ENCODE results near the gene FAM98C.

The FAM98C gene

GRCh38 chr19:38385804-38386257 lies 17.1 kb upstream of the FAM98C start:
- no peak for TF ChIP-seq CTCF (IDR thresholded peaks at IDR 0.05; ENCODE audit: low read length, missing control alignments)
- no peak overlapping the region for H3K4me3 ChIP-seq (replicated peaks; ENCODE audit: low read depth, low read length)
- DNase-seq (ENCODE audit: low read depth) = no peak

- H3K4me3 ChIP-seq (replicated peaks; ENCODE audit: low read depth, low read length) = no peak overlapping the region
- TF ChIP-seq CTCF (IDR thresholded peaks at IDR 0.05; ENCODE audit: low read length, missing control alignments) = no peak
- DNase-seq (ENCODE audit: low read depth) = no peak
Measured at GRCh38 chr19:38386300-38386970, 16.5 kb upstream of the FAM98C start.

GRCh38 chr19:38386971-38387549 lies 15.8 kb upstream of the FAM98C start:
- peak overlapping the region; percentile 90 for H3K4me3 ChIP-seq (replicated peaks; ENCODE audit: low read depth, low read length)
- no peak for DNase-seq (ENCODE audit: low read depth)
- no peak for TF ChIP-seq CTCF (IDR thresholded peaks at IDR 0.05; ENCODE audit: low read length, missing control alignments)

- peak; percentile 97 for DNase-seq (ENCODE audit: low read depth)
- peak within 1 kb of the TSS; percentile 90 for H3K4me3 ChIP-seq (replicated peaks; ENCODE audit: low read depth, low read length)
- no peak for TF ChIP-seq CTCF (IDR thresholded peaks at IDR 0.05; ENCODE audit: low read length, missing control alignments)
Measured at GRCh38 chr19:38387550-38388348, 15.1 kb upstream of the FAM98C start, which contains the start of gene GGN. TSS of gene GGN (minus strand) at chr19:38388034. CDS start at chr19:38387261, 773 bp downstream.

GRCh38 chr19:38388349-38389100 lies 14.4 kb upstream of the FAM98C start, which contains the start of gene SPRED3:
TSS of gene SPRED3 (plus strand) at chr19:38388697. CDS start at chr19:38390303, 1,606 bp downstream.
- peak within 1 kb of the TSS; percentile 90 for H3K4me3 ChIP-seq (replicated peaks; ENCODE audit: low read depth, low read length)
- TF ChIP-seq CTCF (IDR thresholded peaks at IDR 0.05; ENCODE audit: low read length, missing control alignments) = no peak
- no peak for DNase-seq (ENCODE audit: low read depth)

GRCh38 chr19:38389101-38389925 lies 13.6 kb upstream of the FAM98C start:
- H3K4me3 ChIP-seq (replicated peaks; ENCODE audit: low read depth, low read length) = peak overlapping the region; percentile 90
- peak; percentile 85 for DNase-seq (ENCODE audit: low read depth)
- TF ChIP-seq CTCF (IDR thresholded peaks at IDR 0.05; ENCODE audit: low read length, missing control alignments) = no peak

Data from fibroblast of pulmonary artery (primary cell).